Renal cortex interstitium (tissue), 15 donors: ENCODE measurements around the gene NALF2. TPM values are rescaled to one million over a fixed set of nuclear protein-coding genes. Genes with fewer than 3 reads are reported as not detected.
A peak's percentile ranks its signal among the peaks of the same experiment; 100 is the strongest.

Source experiments
- DNase-seq, 11 donors: peaks; one replicate each; pipeline ENCODE4 v3.0.0-alpha.2; 2013; ENCODE audit warnings: low read depth in 9 of 11, low spot score in 4 of 11; ENCODE audit errors: extremely low read depth in 1 of 11
- long read RNA-seq, 16 experiments: transcript quantifications; one replicate each; lab custom pipeline, GENCODE V29; 2026
- polyA plus RNA-seq, 3 donors: library from polyadenylated mRNA; unstranded; fragments of 120-200 nt; gene quantifications; one replicate each; pipeline ENCODE4 v1.2.1, GENCODE V29; 2013; ENCODE audit not compliant: insufficient read length in 3 of 3

NALF2 gene
- under 1 TPM; 0.40 to 0.80 (median 0.51) TPM for polyA plus RNA-seq
- long read RNA-seq, donor 1: 0 reads
- long read RNA-seq, donor 2: 0 reads
- long read RNA-seq, donor 3: 0 reads
- long read RNA-seq, donor 4: 0 reads
- long read RNA-seq, donor 5: 0 reads
- long read RNA-seq, donor 6: 0 reads
- long read RNA-seq, donor 7: 0 reads
- long read RNA-seq, donor 8, full-length matches to known transcripts: 1 of 1 reads
- long read RNA-seq, donor 8, partial matches to known transcripts: 0 of 1 reads
- long read RNA-seq, donor 8, other reads (novel, unspliced or antisense): 0 of 1 reads
- long read RNA-seq, donor 9, full-length matches to known transcripts: 1 of 1 reads
- long read RNA-seq, donor 9, partial matches to known transcripts: 0 of 1 reads
- long read RNA-seq, donor 9, other reads (novel, unspliced or antisense): 0 of 1 reads
- long read RNA-seq, donor 10: 0 reads
- long read RNA-seq, donor 11, full-length matches to known transcripts: 1 of 1 reads
- long read RNA-seq, donor 11, partial matches to known transcripts: 0 of 1 reads
- long read RNA-seq, donor 11, other reads (novel, unspliced or antisense): 0 of 1 reads
- long read RNA-seq, donor 12: 0 reads
- long read RNA-seq, donor 13, full-length matches to known transcripts: 2 of 2 reads
- long read RNA-seq, donor 13, partial matches to known transcripts: 0 of 2 reads
- long read RNA-seq, donor 13, other reads (novel, unspliced or antisense): 0 of 2 reads
- long read RNA-seq, donor 14: 0 reads
- long read RNA-seq, donor 15, full-length matches to known transcripts: 1 of 1 reads
- long read RNA-seq, donor 15, partial matches to known transcripts: 0 of 1 reads
- long read RNA-seq, donor 15, other reads (novel, unspliced or antisense): 0 of 1 reads
- long read RNA-seq, donor 16: 0 reads

DNA sequence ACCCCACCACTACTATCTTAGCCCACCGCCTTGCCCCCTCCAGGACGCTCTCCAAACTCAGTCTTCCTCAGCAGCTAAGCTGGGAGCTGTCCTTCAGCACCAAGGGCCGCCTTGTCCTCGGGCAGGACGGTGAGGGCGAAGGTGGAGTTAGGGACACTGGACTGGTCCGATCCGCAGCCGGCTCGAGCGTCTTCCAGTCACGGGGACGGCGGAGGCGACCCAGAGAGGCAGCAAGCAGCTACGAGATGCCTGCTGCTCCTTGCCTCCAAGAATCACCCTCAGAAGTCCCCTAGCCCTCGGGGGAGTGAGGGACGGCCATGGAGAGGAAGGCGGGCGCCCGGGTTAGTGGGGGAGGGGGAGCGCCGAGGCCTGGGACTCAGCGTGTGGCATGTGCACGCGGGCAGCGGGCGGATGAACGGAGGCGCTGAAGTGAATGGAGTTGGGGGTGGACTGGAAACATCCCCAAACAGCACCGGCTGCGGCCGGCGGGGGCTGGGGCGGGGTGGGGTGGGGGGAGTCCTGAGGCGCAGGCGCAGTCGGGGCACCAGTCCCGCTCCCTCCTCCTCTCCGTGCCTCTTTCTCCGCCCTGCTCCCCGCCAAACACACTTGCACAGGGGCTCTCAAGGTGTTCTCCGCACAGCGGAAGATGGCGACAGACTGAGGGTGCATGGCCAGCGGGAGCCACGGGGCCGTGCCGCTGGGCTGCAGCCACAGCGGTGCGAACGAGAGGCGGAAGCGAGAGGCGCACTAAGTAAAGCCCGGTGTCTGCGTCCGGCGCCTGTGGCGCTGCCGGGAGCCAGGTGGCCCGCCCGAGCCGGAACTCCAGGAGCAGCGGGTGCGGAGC, at the start of gene NALF2:
Gene NALF2, plus strand, starts transcription at position 545 of the 844 bp plus-strand sequence. CDS start 957 bp downstream, outside the sequence.
- DNase-seq: peak; percentile 35 to 70 (median 63)

DNA sequence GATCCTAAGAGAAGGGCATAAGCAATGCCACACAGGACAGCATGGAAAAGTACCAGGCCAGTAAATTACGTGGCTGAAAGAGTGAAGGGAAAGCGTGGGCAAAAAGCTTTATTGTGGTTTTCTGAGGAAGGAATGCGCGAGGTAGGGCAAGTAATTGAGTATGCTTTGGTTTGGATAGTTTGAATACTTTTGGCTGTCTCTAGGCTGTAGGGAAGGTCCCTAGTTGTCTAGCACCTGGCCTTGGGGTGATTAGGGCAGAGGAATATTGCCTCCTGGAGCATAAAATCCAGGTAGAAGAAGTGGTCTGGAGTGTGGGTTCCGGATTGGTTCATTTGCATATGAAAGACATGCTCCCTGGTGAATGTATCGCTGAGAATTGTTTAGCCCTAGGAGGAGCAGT, 46.4 kb upstream of the NALF2 start:
- no peak for DNase-seq

DNA sequence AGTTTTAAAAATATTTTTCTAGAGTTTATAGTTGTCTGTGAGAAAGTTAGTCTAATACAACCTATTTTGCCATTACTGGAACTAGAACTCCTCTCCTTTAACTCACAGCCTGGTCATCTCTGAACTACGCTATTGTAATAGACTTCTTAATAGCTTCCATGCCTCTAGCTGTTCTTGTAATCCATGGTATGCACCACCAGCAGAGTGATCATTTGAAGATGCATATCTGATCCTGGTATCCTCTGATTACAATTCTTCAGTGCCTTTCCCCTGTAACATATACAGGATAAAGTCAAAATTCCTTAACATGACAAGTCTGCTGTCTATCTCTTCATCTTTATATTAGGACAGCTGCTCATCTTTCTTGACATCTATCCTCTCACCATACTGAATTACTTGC, 37.6 kb upstream of the NALF2 start:
- DNase-seq: no peak

DNA sequence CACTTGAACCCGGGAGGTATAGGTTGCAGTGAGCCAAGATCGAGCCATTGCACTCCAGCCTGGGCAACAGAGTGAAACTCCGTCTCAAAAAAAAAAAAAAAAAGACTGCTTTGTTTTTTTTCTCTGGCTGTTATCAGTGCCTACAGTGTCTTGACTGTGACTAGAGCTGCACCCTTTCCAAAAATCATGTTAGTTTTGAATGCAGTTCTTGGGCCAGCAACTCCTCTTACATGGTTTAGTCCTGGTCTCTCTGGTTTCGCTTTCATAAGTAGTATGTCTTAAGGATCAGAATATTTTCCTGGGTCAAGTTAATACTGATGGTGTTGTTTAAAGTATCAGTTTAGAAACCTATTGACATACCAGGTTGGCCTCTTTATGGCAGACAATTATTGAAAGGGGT, 34.2 kb upstream of the NALF2 start:
- DNase-seq: no peak

DNA sequence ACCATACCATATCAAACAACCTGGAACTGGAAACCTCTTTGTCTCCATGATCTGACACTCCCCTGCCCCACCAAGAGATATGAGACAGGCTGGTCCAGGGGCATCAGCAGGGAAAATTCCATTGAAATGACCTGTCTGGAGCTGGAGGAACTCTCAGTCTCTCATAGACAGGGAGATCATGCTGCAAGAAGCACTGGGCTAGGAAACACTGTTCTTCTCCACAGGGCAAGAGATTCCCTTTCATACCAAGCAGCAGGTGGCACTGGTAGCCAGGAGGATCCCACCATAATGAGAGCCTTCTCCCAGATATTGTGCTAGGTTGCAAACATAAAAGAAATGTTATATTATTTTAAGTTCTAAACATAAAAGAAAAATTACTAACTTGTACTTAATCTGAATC, 14.5 kb upstream of the NALF2 start:
- DNase-seq: no peak

DNA sequence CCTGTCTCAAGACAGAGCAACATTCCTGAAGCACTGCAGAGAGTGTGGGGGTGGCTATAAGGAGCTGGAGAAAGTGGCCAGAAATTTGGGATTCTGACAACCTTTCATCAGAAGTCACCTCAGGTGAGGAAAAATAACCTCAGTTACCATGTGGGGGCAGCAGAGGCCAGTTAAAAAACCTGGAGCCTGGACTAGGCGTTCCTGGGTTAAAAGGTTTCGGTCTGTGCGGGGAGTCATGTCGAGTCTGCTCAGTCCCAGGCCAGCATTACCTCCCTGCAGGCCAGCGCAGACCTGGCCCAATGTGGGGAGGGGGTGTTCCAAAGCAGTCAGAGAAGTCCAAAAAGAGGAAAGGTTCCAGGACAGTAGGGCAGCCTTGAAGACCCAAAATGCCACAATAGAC, 10.9 kb upstream of the NALF2 start:
- no peak for DNase-seq

- DNase-seq: no peak
Measured at GRCh38 chrX:69493766-69494165, 10.4 kb upstream of the NALF2 start.

GRCh38 chrX:69496183-69496582, 7.9 kb upstream of the NALF2 start:
- DNase-seq: no peak

GRCh38 chrX:69501429-69501828, 2.7 kb upstream of the NALF2 start:
- DNase-seq: peak in 2 of 11 donors; percentile 29 to 55

- no peak for DNase-seq
Measured at GRCh38 chrX:69503228-69503781, 821 bp upstream of the NALF2 start.

DNA sequence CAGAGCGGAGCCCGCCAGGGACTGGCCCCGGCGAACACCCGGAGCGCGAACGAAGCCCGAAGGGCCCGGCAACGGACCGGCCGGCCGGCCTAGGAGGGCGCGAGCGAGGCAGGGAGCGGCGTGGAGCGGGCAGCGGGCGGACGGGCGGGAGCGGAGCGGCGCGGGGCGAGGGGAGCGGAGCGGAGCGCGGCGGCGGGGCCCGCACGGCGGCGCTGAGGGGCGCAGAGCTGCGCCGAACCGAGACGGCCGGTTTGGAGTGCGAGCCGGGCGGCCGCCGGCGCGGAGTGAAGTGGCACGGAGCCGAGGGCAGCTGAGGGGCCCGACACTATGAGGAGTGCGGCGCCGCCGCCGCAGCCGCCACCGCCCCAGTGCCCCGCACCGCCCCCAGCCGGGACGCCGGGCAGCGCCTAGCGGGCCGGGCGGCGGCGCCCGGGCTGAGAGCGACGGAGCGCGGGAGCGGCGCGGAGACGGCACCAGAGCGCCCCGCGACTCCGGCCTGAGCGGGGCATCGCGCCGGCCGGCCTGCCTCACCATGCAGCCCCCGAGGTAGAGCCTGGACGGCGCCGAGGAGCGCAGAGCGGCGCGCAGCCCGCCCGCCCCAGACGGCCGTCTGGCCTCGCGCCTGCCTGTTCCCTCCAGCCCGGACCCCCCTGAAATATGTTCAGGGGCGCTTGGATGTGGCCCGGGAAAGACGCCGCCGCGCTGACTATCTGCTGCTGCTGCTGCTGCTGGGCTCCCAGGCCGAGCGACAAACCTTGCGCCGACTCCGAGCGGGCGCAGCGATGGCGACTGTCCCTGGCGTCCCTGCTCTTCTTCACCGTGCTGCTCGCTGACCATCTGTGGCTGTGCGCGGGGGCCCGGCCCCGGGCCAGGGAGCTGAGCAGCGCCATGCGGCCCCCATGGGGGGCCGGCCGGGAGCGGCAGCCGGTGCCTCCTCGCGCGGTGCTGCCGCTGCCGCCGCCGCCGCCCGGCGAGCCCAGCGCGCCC, 793 bp downstream of the NALF2 start:
- no peak for DNase-seq

- DNase-seq: no peak
Measured at GRCh38 chrX:69505772-69506616, 1.9 kb downstream of the NALF2 start.

- no peak for DNase-seq
Measured at GRCh38 chrX:69506617-69507499, 2.7 kb downstream of the NALF2 start.

- no peak for DNase-seq
Measured at GRCh38 chrX:69507500-69507789, 3.3 kb downstream of the NALF2 start.

- no peak for DNase-seq
Measured at GRCh38 chrX:69508610-69509009, 4.5 kb downstream of the NALF2 start.

DNA sequence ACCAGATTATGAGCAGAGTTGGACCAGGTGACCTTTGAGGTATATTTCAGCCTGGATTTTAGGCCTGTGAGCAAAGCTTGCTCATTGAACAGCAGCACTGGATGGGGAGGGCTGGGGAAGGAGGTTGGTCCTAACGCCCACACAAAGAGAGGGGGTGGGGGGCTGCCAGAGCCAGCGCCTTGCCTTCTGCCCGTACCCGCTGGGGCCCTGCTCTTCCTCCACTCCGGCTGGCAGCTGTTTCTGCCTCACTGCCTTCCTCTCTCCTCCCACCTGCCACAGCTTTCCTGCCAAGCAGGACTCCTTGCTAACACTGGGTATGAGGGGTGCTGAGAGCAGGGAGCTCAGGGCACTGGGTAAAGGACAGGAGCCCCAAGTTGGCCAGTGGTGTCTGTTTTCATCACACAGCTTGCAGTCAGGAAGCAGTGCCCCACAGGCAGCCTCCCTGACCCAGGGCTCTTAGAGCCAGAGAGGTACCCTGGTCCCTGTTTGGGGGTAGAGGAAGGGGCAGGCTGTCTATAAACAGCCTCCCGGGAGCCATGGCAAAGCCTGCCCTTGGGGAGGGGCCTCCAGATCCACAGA, 6.1 kb downstream of the NALF2 start:
- no peak for DNase-seq
